HepG2 (cell line): ENCODE data around the gene MN1. TPM values are rescaled to one million over a fixed set of nuclear protein-coding genes. Genes with fewer than 3 reads are reported as not detected.
A peak's percentile ranks its signal among the peaks of the same experiment; 100 is the strongest.

Source experiments
- ATAC-seq: fragments of 200-7000 bp; cut with Tn5 transposase; 3 replicates; pipeline ENCODE4 v1.9.1; 2020; ENCODE audit warnings: mild to moderate bottlenecking, moderate library complexity
- BruUV-seq: library from RNA; stranded (reverse); fragments of 400-500 nt; replicated peaks from 2 replicates; lab custom pipeline; 2021; lab: Mats Ljungman, UMichigan
- CTCF ChIA-PET: fragments of 300-600 bp; formaldehyde crosslinking; extraction: SDS; loops from one replicate; lab custom pipeline; 2021; ENCODE audit warnings: low total read pairs, inconsistent platforms, low intra/inter-chr PET ratio; lab: Yijun Ruan, JAX
- POLR2A ChIA-PET: fragments of 350-600 bp; sonication (Branson Sonifier 250); formaldehyde crosslinking; loops from one replicate; lab custom pipeline; 2020; ENCODE audit warnings: antibody characterized with exemption, inconsistent platforms; lab: Yijun Ruan, JAX
- DNase-seq: peaks from one replicate; pipeline ENCODE4 v3.0.0-alpha.2; 2015; ENCODE audit warnings: low spot score
- FAIRE-seq: peaks from 3 replicates; lab custom pipeline; 2011; peaks lifted over from hg19 to GRCh38; lab: Jason Lieb, UNC
- H2AFZ ChIP-seq: one replicate; pipeline ENCODE4 v1.6.1; 2011; ENCODE audit warnings: low read length, inconsistent platforms
- H3K27ac ChIP-seq: fragments of 300-600 bp; 3 replicates; pipeline ENCODE4 v1.8.0; 2011; ENCODE audit warnings: mixed run types, mild to moderate bottlenecking, mixed read lengths, low read length, inconsistent platforms; ENCODE audit not compliant: insufficient read depth; ENCODE audit errors: extremely low read length
- H3K27me3 ChIP-seq, 2 experiments: fragments of 200-600 bp in 1 of 2; 2 replicates in 1 of 2; 3 replicates in 1 of 2; pipeline versions ENCODE4 v1.6.0 to v1.8.0; 2011; ENCODE audit warnings: low read length in 2 of 2, mild to moderate bottlenecking in 2 of 2, moderate library complexity in 2 of 2, inconsistent platforms in 1 of 2; ENCODE audit not compliant: insufficient read depth in 2 of 2, control insufficient read depth in 1 of 2
- H3K36me3 ChIP-seq, 2 experiments: fragments of 200-600 bp in 1 of 2; replicated peaks in 1 of 2; 2 replicates in 1 of 2; 3 replicates in 1 of 2; pipeline versions ENCODE4 v1.5.1 to v1.8.0; 2011; ENCODE audit warnings: low read length in 2 of 2, inconsistent platforms in 1 of 2; ENCODE audit not compliant: insufficient read depth in 2 of 2, control insufficient read depth in 1 of 2
- H3K4me1 ChIP-seq: 2 replicates; pipeline ENCODE4 v1.5.1; 2012; ENCODE audit warnings: low read length, inconsistent platforms; ENCODE audit not compliant: insufficient read depth
- H3K4me2 ChIP-seq: 2 replicates; pipeline ENCODE4 v1.6.0; 2011; ENCODE audit warnings: low read depth, low read length, inconsistent platforms
- H3K4me3 ChIP-seq, 3 experiments: fragments of 200-600 bp in 1 of 3; sonication (generic), shearing (Covaris generic) in 1 of 3; replicated peaks in 1 of 3; 2 replicates each; pipeline ENCODE4 v1.5.1; 2011 to 2016; ENCODE audit warnings: low read length in 3 of 3, inconsistent platforms in 2 of 3, low read depth in 2 of 3, mild to moderate bottlenecking in 2 of 3, control low read depth in 1 of 3, mixed read lengths in 1 of 3; ENCODE audit not compliant: insufficient read depth in 1 of 3
- H3K79me2 ChIP-seq: one replicate; pipeline ENCODE4 v1.6.1; 2011; ENCODE audit warnings: low read length, inconsistent platforms; ENCODE audit not compliant: insufficient read depth
- H3K9ac ChIP-seq: 2 replicates; pipeline ENCODE4 v1.6.0; 2011; ENCODE audit warnings: mild to moderate bottlenecking, low read depth, low read length, inconsistent platforms; ENCODE audit not compliant: insufficient read depth
- H3K9me3 ChIP-seq: 2 replicates; pipeline ENCODE4 v1.5.1; 2012; ENCODE audit warnings: mild to moderate bottlenecking, low read length
- H4K20me1 ChIP-seq: 2 replicates; pipeline ENCODE4 v1.6.0; 2011; ENCODE audit warnings: inconsistent platforms, mild to moderate bottlenecking, low read length, moderate library complexity; ENCODE audit not compliant: insufficient read depth
- EZH2 ChIP-seq: conservative IDR thresholded peaks from 2 replicates; pipeline ENCODE4 v1.6.1; 2012; ENCODE audit warnings: mild to moderate bottlenecking, low read depth, low read length, moderate library complexity
- RBM39 ChIP-seq: fragments of 200-400 bp; formaldehyde crosslinking; IDR thresholded peaks from one replicate; pipeline ENCODE4 v1.6.1; 2018; ENCODE audit warnings: antibody characterized with exemption, mild to moderate bottlenecking, low read depth, low read length; ENCODE audit not compliant: poor library complexity, severe bottlenecking
- SKI ChIP-seq: fragments of 450-650 bp; IDR thresholded peaks from one replicate; pipeline ENCODE4 v1.6.1; 2018; ENCODE audit warnings: mild to moderate bottlenecking; ENCODE audit not compliant: partially characterized antibody
- ZBTB10 ChIP-seq: sonication (generic); formaldehyde crosslinking; IDR thresholded peaks from 2 replicates; pipeline ENCODE4 v1.4.0; 2020; ENCODE audit warnings: missing genetic modification reagents, borderline replicate concordance
- ZNF282 ChIP-seq: fragments of 450-650 bp; IDR thresholded peaks from 2 replicates; pipeline ENCODE4 v1.6.1; 2018; ENCODE audit not compliant: partially characterized antibody
- WGBS: methylation state at CpG from one replicate; pipeline ENCODE4 v1.1.6; 2017; ENCODE audit warnings: low lambda C conversion rate; 5-methylcytosine and 5-hydroxymethylcytosine counted together
- in situ Hi-C: cut with HindIII; loops from 2 replicates; pipeline ENCODE4 v1.10.0; 2017; ENCODE audit warnings: low pct_unique_long_range_greater_than_20kb; ENCODE audit not compliant: extremely low pct_ligation_motif_present
- intact Hi-C: fragments of 100-400 bp; cut with micrococcal nuclease; formaldehyde crosslinking; loops from one replicate; pipeline ENCODE4 v1.10.0; 2022; ENCODE audit not compliant: unreplicated experiment
- polyA plus RNA-seq, 8 experiments: library from polyadenylated mRNA; depleted of rRNA in 3 of 8; stranded (reverse) in 7 of 8; unstranded in 1 of 8; fragments of >200 nt; fragmentation: Illumina TruSeq in 4 of 8; extraction: Trizol in 4 of 8; gene quantifications; 2 replicates each; pipeline versions ENCODE4 v1.2.1 to v1.2.3, GENCODE V29; 2011 to 2016; ENCODE audit warnings: low read depth in 4 of 8, missing spikeins in 1 of 8, mixed read lengths in 1 of 8; ENCODE audit not compliant: insufficient read depth in 1 of 8
- total RNA-seq, 5 experiments: library from RNA; depleted of rRNA; stranded (reverse); fragments of >200 nt; fragmentation: Illumina TruSeq; extraction: Trizol; gene quantifications; 2 replicates each; pipeline ENCODE4 v1.2.3, GENCODE V29; 2016; ENCODE audit warnings: low read depth in 1 of 5
- TF ChIP-seq, protein P1 (sequence below): IDR thresholded peaks from 2 replicates; pipeline ENCODE4 v1.6.1; 2016
- TF ChIP-seq, protein P2 (sequence below): IDR thresholded peaks from 2 replicates; pipeline ENCODE4 v1.6.1; 2016
- TF ChIP-seq, protein P3 (sequence below): sonication (generic); formaldehyde crosslinking; conservative IDR thresholded peaks from 2 replicates; pipeline ENCODE4 v1.8.0; 2022; ENCODE audit warnings: missing genetic modification reagents

The MN1 gene
- total and polyA plus RNA-seq, 2 of the 13 experiments (the other 11 are each of a cell fraction or from before 2014, with no cell fraction given), result 0.01 TPM; not detected in 1

DNA sequence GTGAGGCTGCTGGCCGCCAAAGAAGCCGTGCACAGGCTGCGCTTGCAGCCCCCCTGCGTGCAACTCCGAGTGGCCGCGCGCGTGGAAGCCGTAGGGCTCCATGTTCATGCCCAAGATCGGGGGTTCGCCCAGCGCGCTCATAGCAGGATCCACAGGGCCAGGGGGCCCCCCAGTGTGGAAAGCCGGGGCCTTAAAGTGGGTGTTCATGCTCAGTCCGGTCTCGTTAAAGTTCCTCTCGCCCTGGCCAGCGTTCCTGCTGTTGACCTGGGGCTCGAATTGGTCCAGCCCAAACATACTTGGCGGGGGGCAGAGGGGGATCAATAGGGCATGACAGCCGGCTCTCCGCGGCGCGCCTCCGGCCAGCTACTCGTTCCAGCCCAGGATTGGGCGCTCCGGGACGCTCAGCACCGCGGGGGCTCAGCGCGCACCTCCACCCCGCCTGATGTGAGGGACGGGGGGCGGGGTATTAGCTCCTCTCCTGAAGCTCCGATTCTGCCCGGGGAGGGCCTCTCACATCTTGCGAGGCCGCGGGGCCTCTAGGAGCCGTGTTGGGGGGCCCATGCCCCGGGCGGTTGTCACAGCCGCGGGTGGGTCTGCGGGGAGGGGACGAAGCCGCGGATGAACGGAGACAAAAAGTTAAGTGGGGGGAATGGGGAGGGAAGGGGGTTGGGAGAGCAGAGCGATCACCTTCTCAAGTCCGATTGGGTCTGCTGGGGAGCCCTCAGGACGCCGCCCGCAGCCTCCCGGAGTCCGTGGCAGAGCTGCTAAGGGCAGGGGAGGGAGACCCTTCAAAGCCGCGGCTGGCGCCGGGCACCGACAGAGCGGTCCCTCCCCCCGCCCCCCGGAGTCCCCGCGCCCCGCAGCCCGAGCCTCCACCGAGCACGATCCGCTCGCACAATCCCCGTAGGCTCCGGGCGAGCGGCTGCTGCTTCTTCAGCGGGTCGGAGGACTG, 1.0 kb downstream of the MN1 start:
- peaks cover 5% of the 10 kb centered on the region; the same call in 1 of the 2 replicates for H3K4me1 ChIP-seq
- CTCF ChIA-PET, result no interaction called here
- H3K9me3 ChIP-seq, result no peaks in the 10 kb centered on the region
- FAIRE-seq (no peak), ATAC-seq (peak; percentile 12), DNase-seq (no peak)
- H3K27ac ChIP-seq, result no peak overlapping the region
- in situ Hi-C loops, result loop anchor here (5.0 to 25.0 kb wide), 2 partner anchors 393 to 1038 kb away; no protein-coding TSS in a partner anchor
- POLR2A ChIA-PET, result no interaction called here
- no peak overlapping the region for H2AFZ ChIP-seq
- H3K4me3 ChIP-seq, result peak overlapping the region; percentile 45 to 60 (median 53); a peak in 5 of 6 replicates
- WGBS, result 13% methylated on average over 17 of the region's 82 CpGs
- peak overlapping the region; percentile 57 for H3K4me2 ChIP-seq
- H4K20me1 ChIP-seq, result peaks cover 4% of the 10 kb centered on the region; the same call in 1 of the 2 replicates
- peaks cover 7 to 63% of the 10 kb centered on the region in 2 experiments; a peak in 4 of 5 replicates for H3K27me3 ChIP-seq
- no TSS peak for BruUV-seq
- H3K9ac ChIP-seq, result no peak overlapping the region
- H3K79me2 ChIP-seq, result no peaks in the 10 kb centered on the region
- peak; percentile 79; the same call in 1 of the 2 replicates for TF ChIP-seq EZH2
- TF ChIP-seq, protein P1, sequence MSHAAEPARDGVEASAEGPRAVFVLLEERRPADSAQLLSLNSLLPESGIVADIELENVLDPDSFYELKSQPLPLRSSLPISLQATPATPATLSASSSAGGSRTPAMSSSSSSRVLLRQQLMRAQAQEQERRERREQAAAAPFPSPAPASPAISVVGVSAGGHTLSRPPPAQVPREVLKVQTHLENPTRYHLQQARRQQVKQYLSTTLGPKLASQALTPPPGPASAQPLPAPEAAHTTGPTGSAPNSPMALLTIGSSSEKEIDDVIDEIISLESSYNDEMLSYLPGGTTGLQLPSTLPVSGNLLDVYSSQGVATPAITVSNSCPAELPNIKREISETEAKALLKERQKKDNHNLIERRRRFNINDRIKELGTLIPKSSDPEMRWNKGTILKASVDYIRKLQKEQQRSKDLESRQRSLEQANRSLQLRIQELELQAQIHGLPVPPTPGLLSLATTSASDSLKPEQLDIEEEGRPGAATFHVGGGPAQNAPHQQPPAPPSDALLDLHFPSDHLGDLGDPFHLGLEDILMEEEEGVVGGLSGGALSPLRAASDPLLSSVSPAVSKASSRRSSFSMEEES (CRISPR knock-in tag), result no peak
- intact Hi-C loops, result loop anchor here (5.0 kb wide), 2 partner anchors 168 to 963 kb away; no protein-coding TSS in a partner anchor
- H3K36me3 ChIP-seq, result no peaks in the 10 kb centered on the region

DNA sequence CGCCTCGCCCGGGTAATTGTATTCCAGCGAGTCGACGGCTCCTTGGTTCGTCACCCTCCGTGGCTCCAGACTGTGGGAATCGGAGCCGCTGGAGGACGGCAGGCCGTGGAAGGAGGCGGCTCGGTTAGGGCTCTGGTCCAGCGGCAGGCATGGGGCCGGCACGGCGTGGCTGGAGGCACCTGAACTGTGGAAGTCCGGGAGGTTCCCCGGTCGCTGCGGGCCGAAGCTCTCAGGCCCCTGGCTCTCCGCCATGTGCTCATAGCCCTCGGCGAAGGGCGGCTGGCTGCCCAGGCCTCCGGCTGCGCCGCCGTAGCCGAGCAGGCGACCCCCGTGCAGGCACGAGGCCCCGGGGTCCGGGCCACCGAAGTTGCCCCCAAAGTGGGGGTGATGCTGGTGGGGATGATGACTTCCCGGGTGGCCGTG, 1.7 kb downstream of the MN1 start:
- no peak for ATAC-seq
- WGBS, result 40% methylated on average over 2 of the region's 40 CpGs
- DNase-seq, result no peak
- Histone ChIP-seq H3K79me2 (no peaks in the 10 kb centered on the region), H3K36me3 (no peaks in the 10 kb centered on the region), H4K20me1 (peaks cover 4% of the 10 kb centered on the region; the same call in 1 of the 2 replicates), H2AFZ (no peak overlapping the region), H3K4me3 (no peak overlapping the region), H3K4me2 (no peak overlapping the region), H3K27ac (no peak overlapping the region), H3K4me1 (peaks cover 5% of the 10 kb centered on the region; the same call in 1 of the 2 replicates), H3K27me3 (peaks cover 7 to 56% of the 10 kb centered on the region in 2 experiments; a peak in 4 of 5 replicates), H3K9ac (no peak overlapping the region), H3K9me3 (no peaks in the 10 kb centered on the region)
- in situ Hi-C loops, result loop anchor here (5.0 to 25.0 kb wide), 2 partner anchors 393 to 1038 kb away; no protein-coding TSS in a partner anchor
- POLR2A ChIA-PET, result no interaction called here
- CTCF ChIA-PET, result no interaction called here
- no TSS peak for BruUV-seq
- intact Hi-C loops, result loop anchor here (5.0 kb wide), 2 partner anchors 168 to 963 kb away; no protein-coding TSS in a partner anchor
- no peak for FAIRE-seq
- TF ChIP-seq SKI (no peak), ZNF282 (no peak), ZBTB10 (CRISPR knock-in tag) (no peak), RBM39 (no peak)
- TF ChIP-seq, protein P2, sequence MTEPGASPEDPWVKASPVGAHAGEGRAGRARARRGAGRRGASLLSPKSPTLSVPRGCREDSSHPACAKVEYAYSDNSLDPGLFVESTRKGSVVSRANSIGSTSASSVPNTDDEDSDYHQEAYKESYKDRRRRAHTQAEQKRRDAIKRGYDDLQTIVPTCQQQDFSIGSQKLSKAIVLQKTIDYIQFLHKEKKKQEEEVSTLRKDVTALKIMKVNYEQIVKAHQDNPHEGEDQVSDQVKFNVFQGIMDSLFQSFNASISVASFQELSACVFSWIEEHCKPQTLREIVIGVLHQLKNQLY (CRISPR knock-in tag), result no peak
- TF ChIP-seq, protein P3, sequence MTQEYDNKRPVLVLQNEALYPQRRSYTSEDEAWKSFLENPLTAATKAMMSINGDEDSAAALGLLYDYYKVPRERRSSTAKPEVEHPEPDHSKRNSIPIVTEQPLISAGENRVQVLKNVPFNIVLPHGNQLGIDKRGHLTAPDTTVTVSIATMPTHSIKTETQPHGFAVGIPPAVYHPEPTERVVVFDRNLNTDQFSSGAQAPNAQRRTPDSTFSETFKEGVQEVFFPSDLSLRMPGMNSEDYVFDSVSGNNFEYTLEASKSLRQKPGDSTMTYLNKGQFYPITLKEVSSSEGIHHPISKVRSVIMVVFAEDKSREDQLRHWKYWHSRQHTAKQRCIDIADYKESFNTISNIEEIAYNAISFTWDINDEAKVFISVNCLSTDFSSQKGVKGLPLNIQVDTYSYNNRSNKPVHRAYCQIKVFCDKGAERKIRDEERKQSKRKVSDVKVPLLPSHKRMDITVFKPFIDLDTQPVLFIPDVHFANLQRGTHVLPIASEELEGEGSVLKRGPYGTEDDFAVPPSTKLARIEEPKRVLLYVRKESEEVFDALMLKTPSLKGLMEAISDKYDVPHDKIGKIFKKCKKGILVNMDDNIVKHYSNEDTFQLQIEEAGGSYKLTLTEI (CRISPR knock-in tag), result no peak
